H1 (cell line): ENCODE results near the gene LDLRAD4. TPM values are rescaled to one million over a fixed set of nuclear protein-coding genes. Genes with fewer than 3 reads are reported as not detected.

ENCODE experiments used
- CTCF ChIA-PET: fragments of 300-600 bp; sonication (Branson Sonifier 250); formaldehyde crosslinking; loops from one replicate; lab custom pipeline; 2021; ENCODE audit not compliant: partially characterized antibody; lab: Charles Lee
- POLR2A ChIA-PET: fragments of 300-600 bp; sonication (Branson Sonifier 250); formaldehyde crosslinking; loops from one replicate; lab custom pipeline; 2021; ENCODE audit warnings: inconsistent platforms; ENCODE audit not compliant: partially characterized antibody; lab: Charles Lee
- DNase-seq, 2 experiments: peaks; one replicate each; pipeline versions ENCODE4 v3.0.0 to v3.0.0-alpha.2; 2010 to 2022; ENCODE audit warnings: low spot score in 2 of 2, low read depth in 1 of 2, mixed read lengths in 1 of 2
- FAIRE-seq: peaks from 2 replicates; lab custom pipeline; 2011; peaks lifted over from hg19 to GRCh38; lab: Jason Lieb, UNC
- H2AFZ ChIP-seq: 2 replicates; pipeline ENCODE4 v1.8.1; 2012; ENCODE audit warnings: low read length, inconsistent platforms
- H2AK5ac ChIP-seq: 2 replicates; pipeline ENCODE4 v1.6.1; 2013; ENCODE audit warnings: low read depth, low read length
- H2BK120ac ChIP-seq: replicated peaks from 2 replicates; pipeline ENCODE3; 2013; ENCODE audit warnings: low read depth, low read length, inconsistent platforms
- H2BK12ac ChIP-seq: 2 replicates; pipeline ENCODE4 v1.6.1; 2013; ENCODE audit warnings: low read depth, low read length
- H2BK15ac ChIP-seq: 2 replicates; pipeline ENCODE4 v1.6.1; 2013; ENCODE audit warnings: low read length
- H2BK20ac ChIP-seq: 2 replicates; pipeline ENCODE4 v1.6.1; 2013; ENCODE audit warnings: low read length
- H2BK5ac ChIP-seq: 2 replicates; pipeline ENCODE4 v1.6.1; 2013; ENCODE audit warnings: low read depth, low read length
- H3K14ac ChIP-seq: 2 replicates; pipeline ENCODE4 v1.6.1; 2013; ENCODE audit warnings: inconsistent platforms; ENCODE audit not compliant: insufficient read length
- H3K18ac ChIP-seq: 2 replicates; pipeline ENCODE4 v1.6.1; 2013; ENCODE audit warnings: low read length; ENCODE audit errors: extremely low read depth
- H3K23ac ChIP-seq: 2 replicates; pipeline ENCODE4 v1.6.1; 2013; ENCODE audit warnings: inconsistent platforms; ENCODE audit not compliant: insufficient read length
- H3K23me2 ChIP-seq: 2 replicates; pipeline ENCODE4 v1.6.1; 2013; ENCODE audit warnings: low read depth, low read length
- H3K27ac ChIP-seq: 2 replicates; pipeline ENCODE4 v1.6.1; 2011; ENCODE audit warnings: low read depth, low read length, inconsistent platforms
- H3K27me3 ChIP-seq, 4 experiments: replicated peaks in 1 of 4; 1 replicate in 1 of 4; 2 replicates in 3 of 4; pipeline versions ENCODE4 v1.6.1 to v1.8.1; 2011 to 2013; ENCODE audit warnings: low read length in 3 of 4, mild to moderate bottlenecking in 3 of 4, inconsistent platforms in 2 of 4, mixed read lengths in 2 of 4, moderate library complexity in 1 of 4; ENCODE audit not compliant: control insufficient read depth in 3 of 4, insufficient read depth in 3 of 4; ENCODE audit errors: extremely low read depth in 1 of 4
- H3K36me3 ChIP-seq, 4 experiments: 2 replicates each; pipeline versions ENCODE4 v1.6.1 to v1.8.1; 2011 to 2013; ENCODE audit warnings: mild to moderate bottlenecking in 4 of 4, low read length in 3 of 4, moderate library complexity in 2 of 4, control low read depth in 1 of 4, inconsistent platforms in 1 of 4; ENCODE audit not compliant: insufficient read depth in 4 of 4, control insufficient read depth in 2 of 4
- H3K4ac ChIP-seq: replicated peaks from 2 replicates; pipeline ENCODE3; 2013; ENCODE audit warnings: low read length, low read depth, mixed read lengths, inconsistent platforms; ENCODE audit not compliant: insufficient read length
- H3K4me1 ChIP-seq, 4 experiments: replicated peaks in 1 of 4; 1 replicate in 1 of 4; 2 replicates in 3 of 4; pipeline versions ENCODE4 v1.6.1 to v1.8.1; 2011 to 2013; ENCODE audit warnings: low read length in 3 of 4, inconsistent platforms in 2 of 4, mixed read lengths in 1 of 4; ENCODE audit not compliant: insufficient read depth in 4 of 4, control insufficient read depth in 3 of 4
- H3K4me2 ChIP-seq, 2 experiments: 2 replicates each; pipeline versions ENCODE4 v1.6.1 to v1.8.1; 2011 to 2013; ENCODE audit warnings: low read depth in 2 of 2, low read length in 2 of 2, control low read depth in 1 of 2, inconsistent platforms in 1 of 2, mild to moderate bottlenecking in 1 of 2; ENCODE audit not compliant: insufficient read depth in 1 of 2
- H3K4me3 ChIP-seq, 4 experiments: fragments of 200-600, 300-600 bp in 1 of 4; sonication (generic), shearing (Covaris generic), sonication (Bioruptor Twin) in 1 of 4; 2 replicates each; pipeline versions ENCODE4 v1.5.1 to v1.8.1; 2011 to 2016; ENCODE audit warnings: low read length in 4 of 4, low read depth in 3 of 4, control low read depth in 2 of 4, inconsistent platforms in 2 of 4, mild to moderate bottlenecking in 2 of 4, mixed read lengths in 1 of 4, moderate library complexity in 1 of 4; ENCODE audit not compliant: insufficient read depth in 2 of 4; ENCODE audit errors: extremely low read depth in 1 of 4
- H3K56ac ChIP-seq: replicated peaks from 2 replicates; pipeline ENCODE3; 2013; ENCODE audit warnings: low read depth, mild to moderate bottlenecking, mixed read lengths, low read length, inconsistent platforms; ENCODE audit not compliant: insufficient read length
- H3K79me1 ChIP-seq: 2 replicates; pipeline ENCODE4 v1.6.1; 2013; ENCODE audit warnings: low read depth, low read length, control low read depth
- H3K79me2 ChIP-seq, 2 experiments: 2 replicates each; pipeline versions ENCODE4 v1.6.1 to v1.8.1; 2012 to 2013; ENCODE audit warnings: low read length in 2 of 2, mild to moderate bottlenecking in 2 of 2, inconsistent platforms in 1 of 2; ENCODE audit not compliant: insufficient read depth in 2 of 2, control insufficient read depth in 1 of 2
- H3K9ac ChIP-seq, 4 experiments: replicated peaks in 1 of 4; 1 replicate in 1 of 4; 2 replicates in 3 of 4; pipeline versions ENCODE4 v1.6.1 to v1.8.1; 2011 to 2013; ENCODE audit warnings: low read depth in 3 of 4, low read length in 3 of 4, control low read depth in 2 of 4, mild to moderate bottlenecking in 2 of 4, moderate library complexity in 2 of 4, inconsistent platforms in 1 of 4; ENCODE audit errors: extremely low read depth in 1 of 4
- H3K9me3 ChIP-seq, 2 experiments: 2 replicates each; pipeline versions ENCODE4 v1.6.1 to v1.8.1; 2012 to 2013; ENCODE audit warnings: mild to moderate bottlenecking in 2 of 2, moderate library complexity in 2 of 2, control low read depth in 1 of 2, inconsistent platforms in 1 of 2, low read depth in 1 of 2, low read length in 1 of 2, mixed read lengths in 1 of 2; ENCODE audit not compliant: insufficient read depth in 2 of 2
- H4K20me1 ChIP-seq, 2 experiments: replicated peaks in 1 of 2; 2 replicates each; pipeline versions ENCODE3 to v1.8.1; 2011 to 2013; ENCODE audit warnings: inconsistent platforms in 2 of 2, low read length in 2 of 2, mild to moderate bottlenecking in 1 of 2; ENCODE audit not compliant: insufficient read depth in 2 of 2, control insufficient read depth in 1 of 2
- H4K5ac ChIP-seq: 2 replicates; pipeline ENCODE4 v1.6.1; 2013; ENCODE audit warnings: low read length, low read depth, mixed read lengths, inconsistent platforms; ENCODE audit not compliant: insufficient read length
- H4K8ac ChIP-seq: 2 replicates; pipeline ENCODE4 v1.8.0; 2013; ENCODE audit warnings: mild to moderate bottlenecking, moderate library complexity, low read length, inconsistent platforms; ENCODE audit not compliant: insufficient read depth; ENCODE audit errors: extremely low read depth
- H4K91ac ChIP-seq: replicated peaks from 2 replicates; pipeline ENCODE3; 2013; ENCODE audit warnings: low read length, mixed read lengths, inconsistent platforms; ENCODE audit not compliant: insufficient read length
- CHD2 ChIP-seq: IDR thresholded peaks from 2 replicates; pipeline ENCODE4 v1.6.1; 2012; ENCODE audit warnings: low read length, improper control_type of control experiment
- E2F6 ChIP-seq: IDR thresholded peaks from 2 replicates; pipeline ENCODE4 v1.6.1; 2012; ENCODE audit warnings: inconsistent platforms
- EP300 ChIP-seq, 2 experiments: IDR thresholded peaks; 1 replicate in 1 of 2; 2 replicates in 1 of 2; pipeline ENCODE4 v1.6.1; 2011 to 2012; ENCODE audit warnings: low read depth in 2 of 2, low read length in 2 of 2, mild to moderate bottlenecking in 2 of 2, borderline replicate concordance in 1 of 2, inconsistent platforms in 1 of 2, moderate library complexity in 1 of 2
- GTF2F1 ChIP-seq: IDR thresholded peaks from 2 replicates; pipeline ENCODE4 v1.6.1; 2012; ENCODE audit warnings: low read depth, low read length, improper control_type of control experiment, borderline replicate concordance
- KDM4A ChIP-seq: IDR thresholded peaks from one replicate; pipeline ENCODE4 v1.7.1; 2012; ENCODE audit warnings: low read depth, mild to moderate bottlenecking, moderate library complexity, low read length, inconsistent platforms; ENCODE audit not compliant: severe bottlenecking
- KDM5A ChIP-seq: fragments of 200-600 bp; IDR thresholded peaks from 2 replicates; pipeline ENCODE4 v1.7.1; 2012; ENCODE audit warnings: mild to moderate bottlenecking, low read length, inconsistent platforms, mixed read lengths
- NANOG ChIP-seq: IDR thresholded peaks from 2 replicates; pipeline ENCODE4 v1.6.1; 2011; ENCODE audit warnings: low read length, low read depth, mild to moderate bottlenecking, inconsistent platforms; ENCODE audit not compliant: insufficient read depth, poor library complexity, severe bottlenecking
- SP4 ChIP-seq: IDR thresholded peaks from 2 replicates; pipeline ENCODE4 v1.6.1; 2012; ENCODE audit warnings: low read length, inconsistent platforms
- TAF1 ChIP-seq: IDR thresholded peaks from 2 replicates; pipeline ENCODE4 v1.6.1; 2011; ENCODE audit warnings: mild to moderate bottlenecking, low read depth, low read length
- TBP ChIP-seq: IDR thresholded peaks from 2 replicates; pipeline ENCODE4 v1.6.1; 2011; ENCODE audit warnings: low read depth, low read length, improper control_type of control experiment
- YY1 ChIP-seq: IDR thresholded peaks from 2 replicates; pipeline ENCODE4 v1.6.1; 2011; ENCODE audit warnings: low read depth, mild to moderate bottlenecking, low read length
- WGBS, 2 experiments: shearing (Covaris generic) in 1 of 2; methylation state at CpG; one replicate each; pipeline versions ENCODE4 v1.1.6 to v1.1.7; 2013 to 2015; ENCODE audit warnings: low lambda C conversion rate in 2 of 2, mixed read lengths in 2 of 2, inconsistent platforms in 1 of 2, low coverage in 1 of 2, missing lambda C conversion rate in 1 of 2; ENCODE audit not compliant: insufficient replicate concordance in 2 of 2, insufficient coverage in 1 of 2, insufficient read length in 1 of 2; ENCODE audit errors: extremely low coverage in 1 of 2, missing lambda C conversion rate in 1 of 2; 5-methylcytosine and 5-hydroxymethylcytosine counted together
- polyA plus RNA-seq, 7 experiments: library from polyadenylated mRNA; depleted of rRNA in 3 of 7; stranded (reverse) in 5 of 7; unstranded in 2 of 7; fragments of >200 nt in 5 of 7; fragments of 200-250 nt in 2 of 7; gene quantifications; 1 replicate in 5 of 7; 2 replicates in 1 of 7; 4 replicates in 1 of 7; pipeline versions ENCODE4 v1.2.1 to v1.2.3, GENCODE V29; 2011 to 2013; ENCODE audit warnings: missing spikeins in 2 of 7, mixed read lengths in 2 of 7
- total RNA-seq: library from RNA; stranded (reverse); fragmentation: NEBNext Ultra II Directional; extraction: Animal tissue kit (Norgen Biotek cat#: 25700); gene quantifications from 2 replicates; pipeline ENCODE4 v1.2.1, GENCODE V29; 2021

LDLRAD4 gene
- total and polyA plus RNA-seq, 2 of the 8 experiments (the other 6 are each of a cell fraction or from before 2014, with no cell fraction given): 0.77 to 1.4 TPM

- Histone ChIP-seq H3K9me3 (no peaks in the 10 kb centered on the region), H4K8ac (no peak overlapping the region), H3K18ac (no peak overlapping the region), H3K4ac (no peak overlapping the region), H2BK12ac (no peak overlapping the region), H3K79me1 (no peaks in the 10 kb centered on the region), H3K27ac (no peak overlapping the region), H3K9ac (no peak overlapping the region), H3K79me2 (no peaks in the 10 kb centered on the region), H3K36me3 (no peaks in the 10 kb centered on the region), H2AFZ (peak overlapping the region; percentile 62; the same call in 1 of the 2 replicates), H2BK120ac (no peak overlapping the region), H4K5ac (no peak overlapping the region), H3K4me2 (no peak overlapping the region), H3K23ac (no peak overlapping the region), H3K14ac (no peak overlapping the region), H3K4me3 (no peak overlapping the region), H2AK5ac (no peak overlapping the region), H3K23me2 (no peaks in the 10 kb centered on the region; the same call in 1 of the 2 replicates), H3K27me3 (no peaks in the 10 kb centered on the region), H2BK15ac (no peak overlapping the region), H4K20me1 (no peaks in the 10 kb centered on the region), H3K4me1 (peaks cover 0 to 3% (median 2%) of the 10 kb centered on the region in 4 experiments; a peak in 2 of 7 replicates), H2BK5ac (no peak overlapping the region), H2BK20ac (no peak overlapping the region), H3K56ac (no peak overlapping the region), H4K91ac (no peak overlapping the region)
- ChIA-PET POLR2A (no interaction called here), CTCF (no interaction called here)
- FAIRE-seq (no peak), DNase-seq (no peak)
- 88% methylated on average over 2 of the region's 2 CpGs; no CpG with 5 or more reads in 1 of the 2 experiments for WGBS, 2 experiments
- TF ChIP-seq YY1 (no peak), CHD2 (no peak), NANOG (no peak), EP300 (IDR thresholded peaks at IDR 0.05; ENCODE audit: borderline replicate concordance in 1 of 2, low read depth in 2 of 2, low read length in 2 of 2) (no peak), SP4 (no peak), TAF1 (no peak), KDM5A (no peak), GTF2F1 (no peak), E2F6 (no peak), KDM4A (no peak), TBP (no peak)
Observed at GRCh38 chr18:13192970-13193369, 25.6 kb upstream of the LDLRAD4 start.
